ENCODE data around the gene LRRC10B. TPM values are rescaled to one million over a fixed set of nuclear protein-coding genes. Genes with fewer than 3 reads are reported as not detected.

LRRC10B gene
- total RNA-seq, 4 donors from 2014 or later, result 0.22 to 3.0 (median 0.66) TPM

- Histone ChIP-seq H3K9me3 (no peaks in the 10 kb centered on the region), H3K27ac (no peak overlapping the region), H3K4me1 (peaks cover 12 to 15% of the 10 kb centered on the region in 2 donors), H3K36me3 (no peaks in the 10 kb centered on the region), H3K4me3 (replicated peaks in 1 of 3) (no peak overlapping the region), H3K27me3 (peaks cover 8% of the 10 kb centered on the region)
- no peak for TF ChIP-seq POLR2A (IDR thresholded peaks at IDR 0.05)
- TF ChIP-seq, protein P1, sequence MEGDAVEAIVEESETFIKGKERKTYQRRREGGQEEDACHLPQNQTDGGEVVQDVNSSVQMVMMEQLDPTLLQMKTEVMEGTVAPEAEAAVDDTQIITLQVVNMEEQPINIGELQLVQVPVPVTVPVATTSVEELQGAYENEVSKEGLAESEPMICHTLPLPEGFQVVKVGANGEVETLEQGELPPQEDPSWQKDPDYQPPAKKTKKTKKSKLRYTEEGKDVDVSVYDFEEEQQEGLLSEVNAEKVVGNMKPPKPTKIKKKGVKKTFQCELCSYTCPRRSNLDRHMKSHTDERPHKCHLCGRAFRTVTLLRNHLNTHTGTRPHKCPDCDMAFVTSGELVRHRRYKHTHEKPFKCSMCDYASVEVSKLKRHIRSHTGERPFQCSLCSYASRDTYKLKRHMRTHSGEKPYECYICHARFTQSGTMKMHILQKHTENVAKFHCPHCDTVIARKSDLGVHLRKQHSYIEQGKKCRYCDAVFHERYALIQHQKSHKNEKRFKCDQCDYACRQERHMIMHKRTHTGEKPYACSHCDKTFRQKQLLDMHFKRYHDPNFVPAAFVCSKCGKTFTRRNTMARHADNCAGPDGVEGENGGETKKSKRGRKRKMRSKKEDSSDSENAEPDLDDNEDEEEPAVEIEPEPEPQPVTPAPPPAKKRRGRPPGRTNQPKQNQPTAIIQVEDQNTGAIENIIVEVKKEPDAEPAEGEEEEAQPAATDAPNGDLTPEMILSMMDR (IDR thresholded peaks at IDR 0.05), result no peak
- intact Hi-C loops (cut with DNase I), result loop anchor here (10.0 kb wide), 1 partner anchor 68 kb away; no protein-coding TSS in a partner anchor
- DNase-seq, result no peak
- WGBS, 2 donors, result 79 to 81% methylated on average over 11 of the region's 11 CpGs
Measured at GRCh38 chr11:61513143-61513765, 4.7 kb downstream of the LRRC10B start.

- intact Hi-C loops (cut with DNase I), result loop anchor here (10.0 kb wide), 1 partner anchor 69 kb away; no protein-coding TSS in a partner anchor
- no peak overlapping the region for H3K4me3 ChIP-seq (replicated peaks in 1 of 3)
- no peak overlapping the region for H3K27ac ChIP-seq
- H3K4me1 ChIP-seq, result peaks cover 5 to 7% of the 10 kb centered on the region in 2 donors
- TF ChIP-seq, protein P1 (IDR thresholded peaks at IDR 0.05), result no peak
- no peak for TF ChIP-seq POLR2A (IDR thresholded peaks at IDR 0.05)
- H3K27me3 ChIP-seq, result peaks cover 5% of the 10 kb centered on the region
- H3K36me3 ChIP-seq, result no peaks in the 10 kb centered on the region
- WGBS, 2 donors, result 79% methylated on average over 11 of the region's 11 CpGs
- DNase-seq, result no peak
- H3K9me3 ChIP-seq, result no peaks in the 10 kb centered on the region
Measured at GRCh38 chr11:61514050-61514917, 5.7 kb downstream of the LRRC10B start.

GRCh38 chr11:61515686-61516085 is 7.1 kb downstream of the LRRC10B start:
- H3K27me3 ChIP-seq, result no peaks in the 10 kb centered on the region
- TF ChIP-seq, protein P1 (IDR thresholded peaks at IDR 0.05), result no peak
- TF ChIP-seq POLR2A (IDR thresholded peaks at IDR 0.05), result no peak
- H3K4me1 ChIP-seq, result no peaks in the 10 kb centered on the region
- no peak overlapping the region for H3K27ac ChIP-seq
- no peaks in the 10 kb centered on the region for H3K9me3 ChIP-seq
- H3K4me3 ChIP-seq (replicated peaks in 1 of 3), result no peak overlapping the region
- H3K36me3 ChIP-seq, result no peaks in the 10 kb centered on the region
- WGBS, 2 donors, result 71 to 73% methylated on average over 9 of the region's 10 CpGs
- DNase-seq, result no peak
- intact Hi-C loops (cut with DNase I), result loop anchor here (2.0 to 10.0 kb wide), 2 partner anchors 39 to 71 kb away; no protein-coding TSS in a partner anchor

- H3K9me3 ChIP-seq, result no peaks in the 10 kb centered on the region
- H3K4me1 ChIP-seq, result no peaks in the 10 kb centered on the region
- intact Hi-C loops (cut with DNase I), result loop anchor here (2.0 to 10.0 kb wide), 2 partner anchors 39 to 71 kb away; no protein-coding TSS in a partner anchor
- no peaks in the 10 kb centered on the region for H3K36me3 ChIP-seq
- no peak overlapping the region for H3K27ac ChIP-seq
- no peaks in the 10 kb centered on the region for H3K27me3 ChIP-seq
- H3K4me3 ChIP-seq (replicated peaks in 1 of 3), result no peak overlapping the region
- DNase-seq, result no peak
- no peak for TF ChIP-seq POLR2A (IDR thresholded peaks at IDR 0.05)
- TF ChIP-seq, protein P1 (IDR thresholded peaks at IDR 0.05), result no peak
- WGBS, 2 donors, result 20 to 67% methylated on average over 1 to 14 of the region's 22 CpGs
Measured at GRCh38 chr11:61516191-61516590, 7.6 kb downstream of the LRRC10B start.

Measured in thyroid gland (tissue), 4 donors.